IPS DF 6.9 (cell line): ENCODE measurements around the gene C14orf180.

Experiments used
- DNase-seq: peaks from one replicate; pipeline ENCODE4 v3.0.0-alpha.2; 2013; ENCODE audit warnings: low read depth, low spot score
- H3K27ac ChIP-seq: one replicate; pipeline ENCODE4 v1.5.1; 2013; ENCODE audit warnings: low read length, control low read depth
- H3K27me3 ChIP-seq: 2 replicates; pipeline ENCODE4 v1.6.1; 2013; ENCODE audit warnings: mild to moderate bottlenecking, low read length; ENCODE audit not compliant: control insufficient read depth, insufficient read depth
- H3K36me3 ChIP-seq: 2 replicates; pipeline ENCODE4 v1.6.1; 2013; ENCODE audit warnings: low read length; ENCODE audit not compliant: control insufficient read depth, insufficient read depth
- H3K4me1 ChIP-seq: 2 replicates; pipeline ENCODE4 v1.6.1; 2013; ENCODE audit warnings: low read length; ENCODE audit not compliant: control insufficient read depth, insufficient read depth
- H3K4me3 ChIP-seq: 2 replicates; pipeline ENCODE4 v1.5.1; 2013; ENCODE audit warnings: mild to moderate bottlenecking, low read length
- H3K9me3 ChIP-seq: 2 replicates; pipeline ENCODE4 v1.6.1; 2013; ENCODE audit warnings: low read length, inconsistent platforms; ENCODE audit not compliant: control insufficient read depth, insufficient read depth
- WGBS: extraction: QIAGEN DNeasy Blood & Tissue Kit; methylation state at CpG from one replicate; pipeline ENCODE4 v1.1.7; 2013; ENCODE audit warnings: mixed read lengths, missing lambda C conversion rate; ENCODE audit not compliant: insufficient read length, insufficient coverage; 5-methylcytosine and 5-hydroxymethylcytosine counted together

Gene C14orf180

DNA sequence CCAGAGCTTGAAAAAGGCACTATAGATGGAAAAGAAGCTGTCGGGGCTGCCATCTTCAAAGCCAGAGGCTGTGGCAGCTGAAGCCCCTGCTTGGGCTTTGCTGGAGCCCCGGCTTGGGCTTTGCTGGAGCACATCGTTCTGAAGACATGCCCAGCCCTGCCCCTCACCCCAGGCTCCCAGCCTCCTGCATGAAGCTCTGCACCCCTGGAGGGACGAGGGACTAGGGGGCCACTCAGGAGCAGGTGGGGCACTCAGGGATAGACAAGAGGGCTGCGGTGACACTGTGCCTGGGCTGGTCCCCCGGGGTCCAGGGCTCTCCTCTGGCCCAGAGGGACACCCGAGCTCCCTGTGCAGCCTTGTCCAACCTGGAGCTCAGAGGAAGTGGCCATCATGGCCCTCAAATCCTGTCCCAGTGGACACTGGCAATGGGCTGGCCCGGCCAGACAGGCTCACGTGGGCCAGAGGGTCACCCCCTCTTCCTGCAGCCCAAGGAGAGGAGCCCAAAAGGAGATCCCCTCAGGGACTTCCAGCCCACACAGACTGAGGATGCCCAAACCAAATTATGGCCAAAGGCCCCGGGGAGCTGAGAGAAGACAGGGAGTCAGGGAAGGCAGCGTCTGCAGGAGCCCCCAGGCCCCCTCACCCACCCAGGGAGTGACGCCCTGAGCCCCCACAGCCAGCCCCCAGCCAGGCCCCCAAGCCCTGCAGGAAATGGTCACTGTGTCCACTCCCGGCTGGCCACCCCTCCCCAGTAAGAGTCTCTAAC, 23.1 kb upstream of the C14orf180 start:
- H3K27me3 ChIP-seq: no peaks in the 10 kb centered on the region
- H3K4me1 ChIP-seq: no peaks in the 10 kb centered on the region; the same call in 1 of the 2 replicates
- H3K36me3 ChIP-seq: no peaks in the 10 kb centered on the region
- no peaks in the 10 kb centered on the region for H3K9me3 ChIP-seq
- no peak overlapping the region for H3K27ac ChIP-seq
- WGBS: no CpG with 5 or more reads among the region's 13 CpGs
- H3K4me3 ChIP-seq: no peak overlapping the region
- DNase-seq: no peak

GRCh38 chr14:104557086-104557485, 22.5 kb upstream of the C14orf180 start:
- Histone ChIP-seq H3K9me3 (no peaks in the 10 kb centered on the region), H3K36me3 (no peaks in the 10 kb centered on the region), H3K4me3 (no peak overlapping the region), H3K27ac (no peak overlapping the region), H3K4me1 (no peaks in the 10 kb centered on the region; the same call in 1 of the 2 replicates), H3K27me3 (no peaks in the 10 kb centered on the region)
- no peak for DNase-seq
- WGBS: no CpG with 5 or more reads among the region's 5 CpGs

GRCh38 chr14:104557766-104558165, 21.8 kb upstream of the C14orf180 start:
- no peaks in the 10 kb centered on the region for H3K27me3 ChIP-seq
- no CpG with 5 or more reads among the region's 1 CpG for WGBS
- no peak overlapping the region for H3K27ac ChIP-seq
- H3K9me3 ChIP-seq: no peaks in the 10 kb centered on the region
- no peak for DNase-seq
- no peaks in the 10 kb centered on the region; the same call in 1 of the 2 replicates for H3K4me1 ChIP-seq
- H3K36me3 ChIP-seq: no peaks in the 10 kb centered on the region
- no peak overlapping the region for H3K4me3 ChIP-seq

DNA sequence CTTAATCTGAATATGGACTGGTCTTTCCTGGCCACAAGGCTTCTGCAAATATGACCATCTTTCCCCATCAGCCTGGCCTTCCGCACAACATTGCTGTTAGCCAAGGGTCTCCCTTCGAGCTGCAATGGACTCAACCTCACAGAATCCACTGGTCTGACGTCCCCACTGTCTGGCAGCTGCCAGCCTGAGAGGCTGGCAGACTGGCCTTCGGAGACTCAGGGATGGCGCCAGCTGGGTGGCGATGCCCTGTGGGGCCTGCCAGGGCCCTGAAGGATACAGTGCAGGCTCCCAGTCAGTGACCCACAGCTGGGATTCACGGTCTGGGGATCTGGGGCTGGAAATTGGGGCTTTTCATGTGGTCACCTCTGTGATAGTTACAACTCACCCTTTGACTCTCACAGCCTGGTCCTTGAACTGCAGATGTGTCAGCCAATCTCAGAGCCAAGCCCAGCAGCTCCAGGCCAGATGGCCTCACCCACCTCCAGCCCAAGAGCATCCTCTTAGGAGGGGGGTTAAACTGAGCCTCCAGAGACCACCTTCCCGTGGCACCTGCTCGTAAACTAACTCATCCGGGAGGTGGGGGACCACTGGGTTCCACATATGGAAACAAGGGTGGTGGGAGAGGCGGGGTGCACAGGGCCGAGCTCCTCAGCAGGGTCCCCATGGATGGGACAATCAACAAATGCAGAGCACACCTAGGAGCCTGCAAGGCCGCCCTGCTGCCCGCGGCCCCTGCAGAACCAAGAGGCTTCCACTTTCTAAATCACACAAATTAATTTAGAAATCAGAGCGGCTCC, 21.1 kb upstream of the C14orf180 start:
- H3K9me3 ChIP-seq: no peaks in the 10 kb centered on the region
- no peak for DNase-seq
- H3K27ac ChIP-seq: no peak overlapping the region
- H3K4me1 ChIP-seq: no peaks in the 10 kb centered on the region; the same call in 1 of the 2 replicates
- no CpG with 5 or more reads among the region's 16 CpGs for WGBS
- no peaks in the 10 kb centered on the region for H3K36me3 ChIP-seq
- no peaks in the 10 kb centered on the region for H3K27me3 ChIP-seq
- H3K4me3 ChIP-seq: no peak overlapping the region

GRCh38 chr14:104559028-104559803, 20.3 kb upstream of the C14orf180 start:
- no peaks in the 10 kb centered on the region for H3K36me3 ChIP-seq
- DNase-seq: no peak
- no peaks in the 10 kb centered on the region; the same call in none of the 2 replicates for H3K4me1 ChIP-seq
- no peaks in the 10 kb centered on the region for H3K27me3 ChIP-seq
- WGBS: no CpG with 5 or more reads among the region's 15 CpGs
- no peak overlapping the region for H3K27ac ChIP-seq
- H3K4me3 ChIP-seq: no peak overlapping the region
- no peaks in the 10 kb centered on the region for H3K9me3 ChIP-seq

DNA sequence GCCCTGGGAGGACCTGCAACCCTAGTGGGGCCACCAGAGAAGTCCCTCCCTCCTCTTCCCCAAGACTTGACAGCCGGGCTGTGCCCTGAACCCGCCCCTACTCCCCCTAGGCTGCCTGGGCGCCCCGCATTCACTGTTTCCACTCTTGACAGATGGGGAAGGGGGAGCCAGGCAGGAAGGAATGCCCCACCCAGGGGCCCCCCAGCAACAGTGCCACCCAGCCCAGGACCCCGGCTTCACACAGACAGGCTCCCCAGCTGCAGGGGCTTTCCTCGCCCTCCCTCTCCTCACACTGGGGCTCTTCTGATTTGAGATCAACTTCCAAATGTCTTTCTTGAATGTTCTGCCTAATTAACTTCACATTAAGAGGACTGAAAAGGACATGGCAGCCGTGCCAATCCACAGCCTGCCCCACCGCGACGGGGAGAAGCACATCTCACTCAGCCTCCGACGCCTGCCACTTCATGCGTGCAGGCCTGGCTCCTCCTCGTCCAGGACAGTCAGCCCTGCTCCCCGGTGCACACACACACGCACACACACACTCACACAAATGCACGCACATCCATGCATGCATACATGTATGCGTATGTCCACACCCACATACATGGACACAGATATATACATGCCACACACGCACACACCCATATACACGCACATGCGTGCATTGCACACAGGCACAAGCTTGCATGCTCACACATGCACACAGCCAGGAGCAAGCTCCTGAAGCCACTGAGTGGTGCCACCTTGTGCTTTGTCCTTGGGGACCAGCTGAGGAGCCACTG, 19.6 kb upstream of the C14orf180 start:
- no CpG with 5 or more reads among the region's 21 CpGs for WGBS
- H3K4me1 ChIP-seq: no peaks in the 10 kb centered on the region; the same call in none of the 2 replicates

GRCh38 chr14:104560586-104560945, 19.0 kb upstream of the C14orf180 start:
- H3K27me3 ChIP-seq: no peaks in the 10 kb centered on the region
- no peak for DNase-seq
- WGBS: no CpG with 5 or more reads among the region's 3 CpGs
- no peak overlapping the region for H3K27ac ChIP-seq
- no peaks in the 10 kb centered on the region; the same call in none of the 2 replicates for H3K4me1 ChIP-seq
- no peak overlapping the region for H3K4me3 ChIP-seq
- no peaks in the 10 kb centered on the region for H3K36me3 ChIP-seq
- H3K9me3 ChIP-seq: no peaks in the 10 kb centered on the region

More for the DNA sequence above, 19.6 kb upstream of the C14orf180 start:
- Histone ChIP-seq H3K36me3 (no peaks in the 10 kb centered on the region), H3K27ac (no peak overlapping the region), H3K4me3 (no peak overlapping the region), H3K27me3 (no peaks in the 10 kb centered on the region), H3K9me3 (no peaks in the 10 kb centered on the region)
- DNase-seq: no peak

GRCh38 chr14:104561124-104561557, 18.4 kb upstream of the C14orf180 start:
- no CpG with 5 or more reads among the region's 17 CpGs for WGBS
- Histone ChIP-seq H3K4me1 (no peaks in the 10 kb centered on the region; the same call in none of the 2 replicates), H3K27me3 (no peaks in the 10 kb centered on the region)

DNA sequence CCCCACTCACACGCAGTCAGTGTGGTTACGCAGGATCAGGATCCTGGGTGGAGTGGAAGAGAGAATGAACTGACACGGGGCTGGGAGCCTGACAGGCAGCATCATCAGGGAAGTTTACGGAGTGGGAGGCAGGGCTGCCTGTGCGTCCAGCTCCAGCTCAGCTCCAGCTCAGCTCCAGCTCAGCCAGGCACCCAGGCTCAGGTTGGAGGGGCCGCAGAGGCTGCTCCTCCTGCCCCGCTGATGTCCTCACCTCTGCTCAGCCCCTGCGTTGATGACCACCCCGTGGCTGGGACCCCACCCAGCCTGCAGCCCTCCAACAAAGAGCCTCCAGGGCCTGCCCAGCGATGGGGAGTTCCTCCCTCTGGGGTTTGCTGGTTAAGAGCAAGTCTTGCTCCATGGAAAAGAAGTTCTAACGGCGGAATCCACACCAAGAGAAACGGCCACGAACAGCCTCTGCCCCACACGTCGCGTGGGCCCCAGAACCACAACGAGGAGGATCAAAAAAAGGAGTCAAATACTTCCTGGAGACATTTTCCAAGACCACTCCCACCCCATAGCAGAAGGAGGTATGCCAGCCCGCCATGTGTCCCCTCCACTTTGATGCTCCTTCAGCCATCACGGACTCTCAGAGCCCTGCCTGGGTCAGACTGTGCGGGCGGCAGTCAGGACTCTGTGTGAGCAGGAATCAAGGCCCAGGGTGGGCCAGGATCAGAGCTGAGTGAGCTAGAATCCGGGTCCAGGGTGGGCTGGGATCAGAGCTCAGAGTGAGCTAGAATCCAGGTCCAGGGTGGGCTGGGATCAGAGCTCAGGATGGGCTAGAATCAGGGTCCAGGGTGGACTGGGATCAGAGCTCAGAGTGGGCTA, 17.7 kb upstream of the C14orf180 start:
- no CpG with 5 or more reads among the region's 23 CpGs for WGBS
- Histone ChIP-seq H3K27me3 (no peaks in the 10 kb centered on the region), H3K9me3 (no peaks in the 10 kb centered on the region), H3K4me3 (no peak overlapping the region), H3K4me1 (no peaks in the 10 kb centered on the region; the same call in none of the 2 replicates), H3K36me3 (no peaks in the 10 kb centered on the region), H3K27ac (no peak overlapping the region)
- no peak for DNase-seq

More at GRCh38 chr14:104561124-104561557, 18.4 kb upstream of the C14orf180 start:
- Histone ChIP-seq H3K27ac (no peak overlapping the region), H3K4me3 (no peak overlapping the region), H3K36me3 (no peaks in the 10 kb centered on the region), H3K9me3 (no peaks in the 10 kb centered on the region)
- no peak for DNase-seq
